ENCODE data around the gene MYO3B. TPM values are rescaled to one million over a fixed set of nuclear protein-coding genes. Genes with fewer than 3 reads are reported as not detected.
A peak's percentile ranks its signal among the peaks of the same experiment; 100 is the strongest.

Gene MYO3B
- total and polyA plus RNA-seq, 2 donors (not counting 3 experiments of a cell fraction or from before 2014, with no cell fraction given): 0.03 TPM; not detected in 1

DNA sequence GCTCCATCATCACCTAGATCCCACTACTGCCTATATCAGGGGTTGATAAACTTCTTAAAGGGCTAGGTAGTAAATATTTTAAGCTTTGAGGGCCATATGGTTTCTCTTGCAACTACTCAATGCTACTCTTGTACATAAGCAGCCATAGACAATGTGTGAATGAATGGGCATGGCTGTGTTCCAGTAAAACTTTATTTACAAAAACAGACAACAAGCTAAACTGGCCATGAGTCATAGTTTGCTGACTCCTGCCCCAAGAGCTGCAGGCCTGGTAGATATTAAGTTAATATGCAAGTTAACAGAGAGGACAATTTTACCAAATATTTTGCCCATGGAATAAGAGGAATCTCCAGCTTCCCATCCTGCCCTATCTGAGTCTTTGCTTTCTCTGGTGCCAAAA, 29.8 kb upstream of the MYO3B start:
- no peaks in the 10 kb centered on the region for H3K27me3 ChIP-seq (ENCODE audit: control insufficient read depth in 2 of 2, insufficient read depth in 2 of 2, low read length in 2 of 2)
- no peaks in the 10 kb centered on the region for H3K9me3 ChIP-seq (replicated peaks; ENCODE audit: control insufficient read depth, insufficient read depth, low read length)
- H3K9me1 ChIP-seq (replicated peaks; ENCODE audit: control insufficient read depth, extremely low read depth, insufficient read depth, low read length): no peaks in the 10 kb centered on the region
- no peaks in the 10 kb centered on the region for H3K4me1 ChIP-seq (ENCODE audit: control insufficient read depth, extremely low read depth, insufficient read depth, low read length)
- intact Hi-C loops (cut with micrococcal nuclease): no loop called here
- ChIA-PET CTCF (interaction anchor here (1.2 to 1.5 kb wide), 3 partner anchors 9 to 27 kb away, joined by 3 read pairs; no protein-coding TSS in a partner anchor), POLR2A (no interaction called here)
- H3K9ac ChIP-seq (replicated peaks; ENCODE audit: extremely low read depth, insufficient read depth, low read length): no peak overlapping the region
- H3K4me2 ChIP-seq (ENCODE audit: insufficient read depth, low read length): no peak overlapping the region
- dilution Hi-C loops (cut with MboI; ENCODE audit: extremely low pct_ligation_motif_present, low sequenced_read_pairs): no loop called here
- no peaks in the 10 kb centered on the region for H3K36me3 ChIP-seq (ENCODE audit: control insufficient read depth in 2 of 2, extremely low read depth in 1 of 2, insufficient read depth in 2 of 2, low read length in 2 of 2)
- no peaks in the 10 kb centered on the region for H3K79me2 ChIP-seq (ENCODE audit: control insufficient read depth, insufficient read depth, low read length)
- TF ChIP-seq JUN (IDR thresholded peaks at IDR 0.05; ENCODE audit: borderline replicate concordance, insufficient read depth, insufficient read length, low read depth) (no peak), EZH2 (IDR thresholded peaks at IDR 0.05; ENCODE audit: borderline replicate concordance, low read depth, low read length, severe bottlenecking) (no peak), MYC (IDR thresholded peaks at IDR 0.05; ENCODE audit: low read depth, low read length) (no peak), GATA2 (IDR thresholded peaks at IDR 0.05; ENCODE audit: insufficient read depth, insufficient read length, low read depth, low read length) (no peak), POLR2AphosphoS5 (IDR thresholded peaks at IDR 0.05; ENCODE audit: insufficient read depth, low read depth, low read length) (no peak), CTCF (IDR thresholded peaks at IDR 0.05; ENCODE audit: extremely low read depth in 1 of 2, insufficient read depth in 1 of 2, low read depth in 1 of 2, low read length in 2 of 2) (no peak), FOS (IDR thresholded peaks at IDR 0.05; ENCODE audit: borderline replicate concordance, insufficient read depth, low read length) (peak; percentile 46)
- no peak overlapping the region for H3K4me3 ChIP-seq (replicated peaks in 1 of 3; ENCODE audit: insufficient read depth in 1 of 3, low read depth in 1 of 3, low read length in 3 of 3)
- no TSS peak for BruUV-seq (replicated peaks)
- DNase-seq (ENCODE audit: low read depth, low spot score) (peak; percentile 7), FAIRE-seq (peak; percentile 24)
- H3K27ac ChIP-seq (ENCODE audit: insufficient read depth, low read depth, low read length): no peak overlapping the region
- H4K20me1 ChIP-seq (replicated peaks; ENCODE audit: control insufficient read depth, extremely low read depth, insufficient read depth, low read length): no peaks in the 10 kb centered on the region
- no peak overlapping the region for H2AFZ ChIP-seq (ENCODE audit: low read depth, low read length)
